Stimulated activated CD8-positive, alpha-beta memory T cell treated with anti-CD3 and anti-CD28 coated beads, Interleukin-12 subunit alpha, Interleukin-12 subunit beta, amount 100 ng/mL, for 1 hour (primary cell): ENCODE measurements around the gene TICRR.
A peak's percentile ranks its signal among the peaks of the same experiment; 100 is the strongest.

Experiments
- DNase-seq: peaks from one replicate; pipeline ENCODE4 v3.0.0-alpha.2; 2020; ENCODE audit warnings: low read depth

Gene TICRR

DNA sequence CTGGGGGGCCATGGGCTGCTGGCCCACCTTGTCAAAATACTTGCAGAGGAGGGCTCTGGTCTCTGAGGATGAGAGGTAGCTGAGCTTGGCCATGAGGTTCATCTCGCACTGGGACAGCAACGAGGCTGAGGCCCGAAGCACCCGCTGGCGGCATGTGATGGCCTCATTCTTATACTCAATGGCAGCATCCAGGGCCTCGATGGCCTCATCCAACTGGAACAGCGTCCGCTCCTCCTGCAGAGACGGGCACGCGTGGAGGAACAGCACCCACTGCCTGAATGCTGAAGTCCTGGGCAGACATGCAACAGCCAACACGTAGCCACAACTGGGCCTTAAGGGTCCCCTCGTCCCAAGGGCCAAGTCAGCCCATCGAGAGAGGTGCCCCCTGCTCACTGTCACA lies 55.0 kb downstream of the TICRR start:
- DNase-seq = no peak

DNA sequence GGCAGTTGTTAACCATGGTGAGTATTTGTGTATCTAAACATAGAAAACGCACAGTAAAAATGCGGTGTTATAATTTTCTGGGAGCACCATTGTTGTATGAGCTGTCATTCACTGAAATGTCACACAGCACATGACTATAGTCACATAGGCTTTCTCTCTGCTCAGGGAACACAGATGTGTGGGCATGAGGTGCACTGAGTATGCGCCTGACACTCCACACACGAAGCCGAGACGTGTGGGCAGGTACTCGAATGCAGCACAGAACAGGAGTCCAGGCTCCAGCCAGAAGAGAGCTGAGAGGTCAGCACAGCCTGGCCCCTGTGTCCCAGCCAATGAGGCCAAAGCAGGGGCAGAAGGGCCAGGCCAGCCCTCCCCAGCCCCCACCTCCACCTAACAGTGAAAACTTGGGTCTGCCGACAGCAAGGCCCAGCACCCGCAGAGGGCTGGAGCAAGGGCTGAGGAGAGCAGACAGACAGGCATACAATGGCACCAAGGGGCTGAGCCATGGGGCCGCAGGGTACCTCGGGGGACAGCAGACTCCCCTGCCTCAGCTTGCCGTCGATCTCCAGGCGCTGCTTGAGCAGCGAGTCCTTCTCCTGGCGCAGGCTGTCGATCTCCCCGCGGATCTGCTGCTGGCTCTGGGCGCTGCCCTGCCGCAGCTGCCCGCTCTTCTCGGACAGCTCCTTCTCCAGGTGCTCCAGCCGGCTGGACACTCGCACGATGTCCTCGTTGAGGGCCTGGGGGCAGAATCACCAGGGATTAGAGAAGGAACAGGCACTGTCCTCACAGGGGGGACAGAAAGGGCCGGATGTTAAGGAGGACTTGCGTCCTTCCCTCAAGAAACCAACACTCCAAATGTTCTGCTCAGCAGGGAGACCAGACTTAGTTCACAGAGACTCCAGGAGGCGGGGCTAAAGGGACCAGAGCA lies 56.0 kb downstream of the TICRR start:
- no peak for DNase-seq

DNA sequence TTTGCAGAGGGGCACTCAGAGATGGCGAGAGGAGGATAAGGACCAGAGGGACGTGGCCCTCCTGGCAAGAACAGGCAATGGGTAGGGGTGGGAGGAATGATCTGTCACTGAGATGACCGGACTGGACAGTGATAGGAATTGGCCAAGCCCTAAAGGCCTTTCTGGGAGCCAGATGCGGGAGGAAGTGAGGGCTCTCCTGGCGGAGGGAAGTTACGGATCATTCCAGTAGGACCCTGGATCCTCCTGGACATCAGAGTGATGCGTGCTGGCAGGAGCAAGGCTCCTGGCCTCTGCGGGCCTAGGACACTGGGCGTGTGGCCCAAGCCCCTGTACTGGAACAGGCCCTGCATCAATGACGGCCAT lies 56.6 kb downstream of the TICRR start:
- DNase-seq = no peak

- no peak for DNase-seq
These were observed 57.5 kb downstream of the TICRR start for GRCh38 chr15:89632563-89633430.

DNA sequence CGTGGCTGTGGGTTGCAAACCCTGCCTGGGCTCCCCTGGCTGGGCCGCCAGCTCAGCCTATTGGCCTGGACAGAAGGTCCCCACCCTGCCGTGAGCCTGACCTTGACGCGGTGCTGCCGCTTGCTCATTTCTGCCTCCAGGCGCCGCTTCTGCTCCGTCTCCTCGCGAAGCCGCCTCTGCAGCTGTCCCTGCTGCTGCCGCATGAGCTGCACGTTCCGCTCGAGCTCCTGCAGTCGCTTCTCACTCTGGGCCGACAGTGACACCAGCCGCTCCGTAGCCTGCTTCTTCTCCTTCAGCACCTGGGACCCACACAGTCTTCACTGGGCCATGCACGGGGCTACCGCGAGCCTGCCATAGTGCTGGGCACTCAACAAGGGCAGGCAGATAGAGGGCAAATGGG lies 58.3 kb downstream of the TICRR start:
- no peak for DNase-seq

GRCh38 chr15:89640245-89640644 lies 65.0 kb downstream of the TICRR start:
- no peak for DNase-seq

- DNase-seq = no peak
These were observed 65.8 kb downstream of the TICRR start for GRCh38 chr15:89641053-89641452.

DNA sequence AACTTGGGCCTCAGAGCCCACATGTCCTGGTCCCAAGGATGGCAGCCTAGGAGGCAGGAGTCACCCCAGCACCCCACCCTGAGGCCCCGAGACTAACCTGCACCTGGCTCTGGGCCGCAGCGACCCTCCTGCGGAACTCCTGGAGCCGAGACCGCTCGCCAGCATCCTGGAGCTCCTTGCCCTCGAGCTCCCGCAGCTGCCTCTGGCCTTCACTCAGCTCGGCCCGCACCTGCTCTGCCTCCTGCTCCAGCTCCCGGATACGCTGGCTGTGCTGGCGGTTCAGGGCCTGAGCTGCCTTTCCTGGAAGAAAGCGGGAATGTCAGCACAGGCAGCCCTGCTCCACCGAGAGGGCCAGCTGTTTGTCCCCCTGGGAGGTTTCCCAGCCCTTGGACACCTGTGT lies 66.8 kb downstream of the TICRR start:
- DNase-seq = no peak

DNA sequence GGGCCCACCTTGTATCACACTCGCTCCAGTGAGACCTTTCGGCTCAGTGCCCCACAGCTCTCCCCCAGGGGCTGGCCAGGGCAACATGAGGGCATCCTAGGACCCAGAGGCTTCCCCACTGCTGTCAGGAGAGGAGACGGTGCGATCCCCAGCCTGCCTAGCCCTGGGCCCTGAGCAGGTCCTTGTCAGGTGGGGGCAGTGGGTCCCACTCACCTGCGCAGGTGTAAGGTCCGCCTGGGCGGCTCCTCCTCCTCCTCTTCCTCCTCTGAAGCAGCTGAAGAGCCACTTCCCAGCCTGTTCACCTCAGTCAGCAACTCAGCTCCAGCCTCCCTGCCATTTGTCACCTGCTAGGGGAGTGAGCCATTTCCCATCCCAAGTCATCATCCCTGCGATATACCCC lies 70.4 kb downstream of the TICRR start:
- no peak for DNase-seq

- no peak for DNase-seq
These were observed 71.3 kb downstream of the TICRR start for GRCh38 chr15:89646416-89647141.

DNA sequence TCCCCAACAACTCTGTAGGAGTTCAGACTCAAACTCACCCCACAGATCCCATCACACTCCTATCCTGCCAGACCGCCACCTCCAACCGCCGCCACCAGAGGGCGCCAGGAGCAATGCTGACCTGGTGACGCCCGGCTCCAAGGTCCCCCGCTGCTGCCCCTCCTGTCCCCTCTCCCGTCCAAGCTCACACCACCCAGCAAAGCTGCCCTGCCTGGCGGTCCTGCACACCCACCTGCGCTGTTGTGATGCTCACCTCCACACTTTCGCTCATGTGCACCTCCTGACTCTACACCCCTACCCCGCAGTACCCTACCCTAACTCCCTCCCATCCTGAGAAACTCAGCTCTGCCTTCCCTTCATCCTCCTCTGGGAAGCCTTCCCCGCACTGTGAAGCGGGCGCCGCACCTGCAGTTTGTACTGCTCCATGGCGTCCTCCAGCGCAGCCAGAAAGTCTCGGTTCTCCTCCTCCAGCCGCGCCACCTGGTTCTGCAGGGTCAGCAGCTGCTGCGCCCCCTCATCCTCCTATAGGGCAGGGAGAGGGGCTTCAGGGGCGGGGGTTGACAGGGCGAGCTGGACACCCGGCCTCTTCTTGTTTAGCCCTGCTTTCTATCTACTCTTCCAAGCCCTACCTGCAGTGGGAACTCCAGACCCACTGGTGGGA lies 72.1 kb downstream of the TICRR start:
- DNase-seq = peak; percentile 31

- no peak for DNase-seq
These were observed 73.1 kb downstream of the TICRR start for GRCh38 chr15:89648106-89649012.

DNA sequence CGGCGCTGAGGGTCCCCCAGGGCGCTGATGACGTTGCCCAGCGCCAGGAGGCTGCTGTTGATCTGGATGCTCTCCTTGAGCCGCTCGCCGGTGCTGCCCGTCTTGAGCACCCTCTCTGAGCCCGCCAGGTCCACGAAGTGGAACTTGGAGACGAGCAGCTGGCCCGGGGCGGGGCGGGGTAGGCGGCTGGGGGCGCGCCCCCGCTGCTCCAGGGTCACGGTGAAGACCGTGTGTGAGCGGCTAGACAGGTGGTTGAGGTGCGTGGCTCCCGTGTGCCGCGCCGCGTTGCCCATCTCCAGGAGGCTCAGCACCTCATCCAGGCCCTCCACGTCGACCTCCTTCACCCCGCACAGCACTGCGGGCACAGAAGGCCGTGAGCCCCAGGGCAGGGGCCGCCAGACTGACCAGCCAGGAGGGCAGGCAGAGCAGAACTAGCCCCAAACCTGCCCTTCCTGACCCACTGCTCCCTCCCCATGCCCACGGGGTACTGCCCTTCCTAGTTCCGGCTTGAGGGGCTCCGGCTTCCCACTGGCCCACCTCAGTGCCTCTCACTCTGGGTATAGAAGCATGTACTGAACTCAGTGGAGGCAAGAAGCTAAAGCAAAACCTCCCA lies 73.8 kb downstream of the TICRR start:
- no peak for DNase-seq

GRCh38 chr15:89649716-89650115 lies 74.4 kb downstream of the TICRR start:
- DNase-seq = no peak

GRCh38 chr15:89652131-89652530 lies 76.9 kb downstream of the TICRR start:
- no peak for DNase-seq

DNA sequence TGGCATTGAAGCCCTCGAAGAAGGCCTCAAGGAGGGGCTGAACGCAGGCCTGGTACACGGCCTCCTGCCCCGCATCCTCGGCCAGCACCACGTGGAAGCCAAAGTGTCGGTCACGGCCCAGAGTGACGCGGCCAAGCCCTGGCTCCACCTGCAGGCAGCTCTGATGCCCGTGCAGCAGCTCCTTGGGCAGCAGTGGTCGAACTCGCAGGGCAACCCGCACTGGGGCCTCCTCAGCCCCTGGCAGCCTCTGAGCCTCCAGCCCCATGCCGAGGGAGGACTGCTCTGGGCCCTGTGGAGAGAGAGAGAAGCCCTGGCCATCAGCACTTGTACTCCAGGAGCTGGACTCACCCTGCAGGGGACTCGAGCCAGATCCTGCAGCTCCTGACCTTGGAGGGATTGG lies 77.4 kb downstream of the TICRR start:
- DNase-seq = no peak

DNA sequence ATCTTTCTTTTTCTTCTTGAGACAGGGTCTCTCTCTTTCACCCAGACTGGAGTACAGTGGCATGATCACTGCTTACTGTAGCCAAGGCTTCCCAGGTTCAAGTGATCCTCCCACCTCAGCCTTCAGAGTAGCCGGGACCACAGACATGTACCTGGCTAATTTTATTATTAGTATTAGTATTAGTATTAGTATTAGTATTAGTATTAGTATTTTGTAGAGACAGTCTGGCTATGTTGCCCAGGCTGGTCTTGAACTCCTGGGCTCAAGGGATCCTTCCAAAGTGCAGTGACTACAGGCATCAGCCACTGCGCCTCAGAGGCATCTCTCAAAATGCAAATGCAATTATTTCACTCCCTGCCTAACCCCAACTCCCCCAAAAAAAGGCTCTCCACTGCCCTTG lies 78.3 kb downstream of the TICRR start:
- no peak for DNase-seq

- no peak for DNase-seq
These were observed 79.1 kb downstream of the TICRR start for GRCh38 chr15:89654301-89654761.

- DNase-seq = no peak
These were observed 79.9 kb downstream of the TICRR start, which contains the start of gene KIF7 for GRCh38 chr15:89654847-89655805. Gene KIF7, minus strand, starts transcription at chr15:89655467. Its CDS starts 2,537 bp downstream, at chr15:89652930.
